Ovary (tissue), 3 donors: ENCODE data around the gene PTPRH.

Experiments
- CTCF ChIP-seq, 3 donors: fragments of 450-650 bp in 2 of 3; fragments of 200-600 bp in 1 of 3; IDR thresholded peaks; one replicate each; pipeline versions ENCODE4 v1.5.1 to v1.8.0; 2016 to 2022; ENCODE audit warnings: antibody characterized with exemption in 3 of 3, mild to moderate bottlenecking in 1 of 3
- EP300 ChIP-seq: sonication (generic); formaldehyde crosslinking; IDR thresholded peaks from one replicate; pipeline ENCODE4 v1.6.1; 2017; ENCODE audit warnings: antibody characterized with exemption
- POLR2A ChIP-seq: fragments of 450-650 bp; IDR thresholded peaks from one replicate; pipeline ENCODE4 v1.6.1; 2017; ENCODE audit warnings: antibody characterized with exemption, mild to moderate bottlenecking, moderate library complexity
- donor health status: DM: no; HTN: no; CAD: no.

- TF ChIP-seq CTCF (IDR thresholded peaks at IDR 0.05) (no peak), POLR2A (no peak), EP300 (no peak)
Measured at GRCh38 chr19:55224038-55224665, 14.9 kb upstream of the PTPRH start.
